Measurements from ENCODE around the gene CMA1. TPM values are rescaled to one million over a fixed set of nuclear protein-coding genes. Genes with fewer than 3 reads are reported as not detected.

The CMA1 gene
- total RNA-seq, 2 donors from 2014 or later, result not detected

Other genes starting within 250 kb of the CMA1 start
- gene TGM1, start 245.1 kb downstream of the CMA1 start, total RNA-seq, result 10 to 100 TPM in 1 of 2 donors, 1 to 10 TPM in 1; 7.9 to 31.6 TPM
- gene RABGGTA, start 236.7 kb downstream of the CMA1 start, total RNA-seq, result 10 to 100 TPM; 58.6 to 67.0 TPM
- gene DHRS1, start 208.5 kb downstream of the CMA1 start, total RNA-seq, result 10 to 100 TPM; 13.3 to 17.7 TPM
- 10 to 100 TPM; 30.5 TPM for gene NOP9, start 208.4 kb downstream of the CMA1 start, total RNA-seq
- 10 to 100 TPM in 1 of 2 donors, 1 to 10 TPM in 1; 6.9 to 17.0 TPM for gene CIDEB, start 200.3 kb downstream of the CMA1 start, total RNA-seq
- gene LTB4R2, start 198.1 kb downstream of the CMA1 start, total RNA-seq, result 10 to 100 TPM; 13.7 to 16.2 TPM
- gene LTB4R, start 196.8 kb downstream of the CMA1 start, total RNA-seq, result 10 to 100 TPM; 14.0 to 15.8 TPM
- 1 to 10 TPM; 2.1 to 5.7 TPM for gene ADCY4, start 173.2 kb downstream of the CMA1 start, total RNA-seq
- 10 to 100 TPM; 11.1 to 11.8 TPM for gene RIPK3, start 168.3 kb downstream of the CMA1 start, total RNA-seq
- gene NFATC4, start 140.1 kb downstream of the CMA1 start, total RNA-seq, result 1 to 10 TPM in 1 of 2 donors, under 1 TPM in 1; 0.27 to 1.7 TPM
- under 1 TPM; 0.02 to 0.14 TPM for gene NYNRIN, start 109.3 kb downstream of the CMA1 start, total RNA-seq
- 10 to 100 TPM in 1 of 2 donors, 1 to 10 TPM in 1; 6.5 to 20.1 TPM for gene CBLN3, start 78.6 kb downstream of the CMA1 start, total RNA-seq
- gene KHNYN, start 78.3 kb downstream of the CMA1 start, total RNA-seq, result 10 to 100 TPM; 70.1 to 70.6 TPM
- 10 to 100 TPM; 50.6 to 72.3 TPM for gene SDR39U1, start 65.5 kb downstream of the CMA1 start, total RNA-seq
- under 1 TPM in 1 of 2 donors, not detected in 1; 0.27 TPM for gene CTSG, start 68.0 kb upstream of the CMA1 start, total RNA-seq
- 10 to 100 TPM; 17.0 to 47.6 TPM for gene GZMH, start 101.4 kb upstream of the CMA1 start, total RNA-seq
- gene GZMB, start 125.9 kb upstream of the CMA1 start, total RNA-seq, result 1,000 to 10,000 TPM; 1,692 to 2,337 TPM

Data from activated naive CD4-positive, alpha-beta T cell treated with anti-CD3 and anti-CD28 coated beads, Interleukin-2, amount 50 U/mL, for 72 hours (primary cell).